GM10266 (cell line): ENCODE measurements around the gene BBS9.
A peak's percentile ranks its signal among the peaks of the same experiment; 100 is the strongest.

Experiments
- DNase-seq: peaks from one replicate; pipeline ENCODE4 v3.0.0; 2012; ENCODE audit errors: extremely low spot score
- TF ChIP-seq, protein P1 (sequence below): IDR thresholded peaks from 2 replicates; pipeline ENCODE4 v1.5.1; 2012; ENCODE audit warnings: mild to moderate bottlenecking, low read depth; ENCODE audit not compliant: control insufficient read depth, insufficient read depth; ENCODE audit errors: missing control alignments

Gene BBS9

DNA sequence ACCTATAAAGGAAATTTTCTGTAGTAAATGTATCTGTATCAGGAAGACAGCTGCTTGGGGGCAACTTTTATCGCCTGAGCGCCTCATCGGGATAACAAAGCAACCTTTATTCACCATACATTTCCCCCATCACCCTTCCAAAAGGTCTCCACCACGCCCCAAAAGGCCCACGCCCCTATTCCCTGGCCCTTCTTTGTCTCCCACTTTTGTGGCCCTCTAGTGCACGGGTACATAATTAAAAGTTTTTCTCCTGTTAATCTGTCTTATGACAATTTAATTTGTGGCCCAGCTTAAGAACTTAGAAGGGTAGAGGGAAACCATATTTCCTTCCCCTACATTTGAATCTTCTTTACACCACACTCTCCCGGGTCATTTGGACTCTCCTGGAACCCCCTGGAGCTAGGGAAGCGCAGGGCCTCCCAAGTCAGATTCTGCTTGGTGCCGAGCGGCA lies 20.8 kb upstream of the BBS9 start:
- TF ChIP-seq, protein P1, sequence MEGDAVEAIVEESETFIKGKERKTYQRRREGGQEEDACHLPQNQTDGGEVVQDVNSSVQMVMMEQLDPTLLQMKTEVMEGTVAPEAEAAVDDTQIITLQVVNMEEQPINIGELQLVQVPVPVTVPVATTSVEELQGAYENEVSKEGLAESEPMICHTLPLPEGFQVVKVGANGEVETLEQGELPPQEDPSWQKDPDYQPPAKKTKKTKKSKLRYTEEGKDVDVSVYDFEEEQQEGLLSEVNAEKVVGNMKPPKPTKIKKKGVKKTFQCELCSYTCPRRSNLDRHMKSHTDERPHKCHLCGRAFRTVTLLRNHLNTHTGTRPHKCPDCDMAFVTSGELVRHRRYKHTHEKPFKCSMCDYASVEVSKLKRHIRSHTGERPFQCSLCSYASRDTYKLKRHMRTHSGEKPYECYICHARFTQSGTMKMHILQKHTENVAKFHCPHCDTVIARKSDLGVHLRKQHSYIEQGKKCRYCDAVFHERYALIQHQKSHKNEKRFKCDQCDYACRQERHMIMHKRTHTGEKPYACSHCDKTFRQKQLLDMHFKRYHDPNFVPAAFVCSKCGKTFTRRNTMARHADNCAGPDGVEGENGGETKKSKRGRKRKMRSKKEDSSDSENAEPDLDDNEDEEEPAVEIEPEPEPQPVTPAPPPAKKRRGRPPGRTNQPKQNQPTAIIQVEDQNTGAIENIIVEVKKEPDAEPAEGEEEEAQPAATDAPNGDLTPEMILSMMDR: no peak
- DNase-seq: no peak

DNA sequence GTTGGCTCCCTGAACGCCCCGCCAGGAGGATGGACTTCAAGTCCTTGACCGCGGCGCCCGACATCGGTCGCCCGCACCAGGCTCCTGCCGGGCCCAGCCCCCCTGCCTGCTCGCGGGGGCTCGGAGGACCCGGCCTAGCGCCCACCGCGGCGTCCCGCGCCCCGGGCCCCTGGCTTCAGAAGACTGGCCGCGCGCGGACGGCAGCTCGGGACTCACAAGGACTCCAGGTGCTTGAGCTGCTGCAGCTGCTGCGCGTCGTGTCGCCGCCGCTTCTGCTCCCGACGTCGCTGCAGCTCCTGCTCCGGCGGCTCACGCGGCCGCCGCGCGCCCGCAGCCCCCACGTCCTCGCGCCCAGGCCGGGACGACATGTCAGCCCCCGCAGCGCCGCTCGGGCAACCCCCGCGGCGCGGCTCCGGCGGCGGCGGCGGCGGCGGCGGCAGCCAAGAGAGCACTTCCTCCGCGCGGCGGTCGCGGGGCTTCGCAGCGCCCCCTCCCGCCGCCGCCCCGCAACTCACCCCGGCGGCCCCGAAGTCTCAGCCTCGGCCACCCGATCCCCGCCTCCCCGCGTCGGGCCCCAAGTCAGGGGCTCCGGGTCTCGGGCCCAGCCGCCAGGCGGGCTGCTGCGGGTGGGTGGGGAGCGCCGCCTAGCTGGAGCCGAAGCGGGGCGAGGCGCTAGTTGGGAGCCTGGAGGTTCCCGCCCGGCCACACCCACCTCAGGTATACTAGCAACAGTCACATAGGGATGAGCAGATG lies 20.2 kb upstream of the BBS9 start, which contains the start of gene RP9:
TSS of gene RP9 (minus strand) at position 400 of the 753 bp plus-strand sequence. CDS start at position 368, 32 bp downstream.
- TF ChIP-seq, protein P1: peak; percentile 87
- DNase-seq: peak; percentile 88

DNA sequence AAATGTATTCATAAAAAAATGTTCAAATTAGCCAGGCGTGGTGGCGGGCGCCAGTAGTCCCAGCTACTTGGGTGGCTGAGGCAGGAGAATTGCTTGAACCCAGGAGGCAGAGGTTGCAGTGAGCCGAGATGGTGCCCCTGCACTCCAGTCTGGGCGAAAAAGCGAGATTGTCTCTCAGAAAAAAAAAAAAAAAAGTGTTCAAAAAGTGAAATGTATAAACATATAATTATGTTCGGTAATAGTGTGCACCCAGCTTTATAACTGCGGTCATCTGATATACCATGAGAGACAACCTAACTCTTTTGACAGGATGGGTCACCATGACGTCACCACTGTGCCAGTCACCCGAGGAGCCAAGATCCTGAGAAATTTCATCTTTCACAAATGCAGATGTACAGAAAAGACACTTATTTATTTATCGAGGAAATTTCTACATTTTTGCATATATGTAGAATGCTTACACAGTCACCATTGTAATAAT lies 19.6 kb upstream of the BBS9 start:
- DNase-seq: no peak
- TF ChIP-seq, protein P1: no peak

DNA sequence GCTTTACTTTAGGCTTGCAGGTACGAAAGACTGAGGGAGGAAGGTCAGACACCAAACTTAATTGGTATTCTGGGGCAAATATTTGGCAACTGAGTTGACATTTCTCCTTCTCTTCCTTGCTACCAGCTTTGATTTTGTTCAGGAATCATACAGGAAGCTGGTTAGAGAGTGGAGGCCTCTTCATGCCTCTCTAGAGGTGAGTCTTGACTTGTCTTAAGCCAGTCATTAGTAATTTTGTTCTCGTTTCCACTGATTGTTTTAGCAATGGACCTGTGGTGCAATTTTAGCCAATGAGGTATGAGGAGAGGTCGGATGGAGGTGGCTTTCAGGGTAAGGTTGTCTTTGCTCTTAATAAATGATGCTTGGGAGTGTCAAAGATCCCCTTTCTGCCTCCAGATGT lies 17.8 kb upstream of the BBS9 start:
- TF ChIP-seq, protein P1: no peak
- DNase-seq: no peak

DNA sequence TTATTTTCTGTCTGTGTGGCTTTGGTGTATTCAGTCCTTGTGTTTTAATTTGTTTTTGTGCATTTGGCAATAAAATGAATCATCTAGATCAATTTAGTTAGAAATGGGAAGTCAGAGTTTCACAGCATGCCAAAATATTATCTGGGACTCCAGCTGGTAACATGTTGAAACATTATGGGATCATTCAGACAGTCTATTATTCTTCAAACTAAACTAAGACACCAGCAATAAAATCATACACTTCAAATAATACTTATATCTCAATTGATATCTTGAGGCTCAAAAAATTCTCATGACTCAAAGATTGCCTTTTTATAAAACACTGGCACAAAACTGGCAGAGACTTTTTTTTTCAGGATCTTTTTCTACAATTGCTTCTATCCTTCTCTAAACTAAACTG lies 14.4 kb upstream of the BBS9 start:
- TF ChIP-seq, protein P1: no peak
- DNase-seq: no peak

DNA sequence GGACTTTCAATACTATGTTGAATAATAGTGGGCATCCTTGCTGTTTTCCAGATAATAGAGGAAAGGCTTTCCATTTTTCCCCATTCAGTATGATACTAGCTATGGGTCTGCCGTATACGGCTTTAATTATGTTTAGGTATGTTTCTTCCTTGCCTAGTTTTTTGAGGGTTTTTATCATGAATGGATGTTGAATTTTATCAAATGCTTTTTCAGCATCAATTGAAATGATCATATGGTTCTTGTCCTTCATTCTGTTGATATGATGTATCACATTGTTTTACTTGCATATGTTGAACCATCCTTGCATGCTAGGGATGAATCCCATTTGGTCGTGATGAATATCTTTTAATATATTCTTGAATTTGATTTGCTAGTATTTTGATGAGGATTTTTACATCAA lies 11.0 kb upstream of the BBS9 start:
- TF ChIP-seq, protein P1: no peak
- no peak for DNase-seq

DNA sequence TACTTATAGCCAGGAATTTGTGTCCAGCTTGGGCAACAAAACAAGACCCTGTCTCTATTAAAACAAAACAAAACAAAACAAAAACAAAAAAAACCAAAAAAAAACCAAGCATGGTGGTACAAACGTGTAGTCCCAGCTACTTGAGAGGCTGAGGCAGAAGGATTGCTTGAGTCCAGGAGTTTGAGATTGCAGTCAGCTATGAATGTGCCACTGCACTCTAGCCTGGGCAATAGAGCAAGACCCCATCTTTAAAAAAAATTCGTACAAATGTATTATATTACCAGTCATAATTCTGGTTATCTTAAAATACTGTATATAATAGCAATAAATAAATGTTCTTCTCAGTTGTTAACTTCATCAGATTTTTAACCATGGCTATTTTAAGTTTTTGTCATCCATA lies 2.3 kb upstream of the BBS9 start:
- DNase-seq: no peak
- TF ChIP-seq, protein P1: no peak
